Liver (tissue), 9 donors: Measurements from ENCODE around the gene CGNL1. TPM values are rescaled to one million over a fixed set of nuclear protein-coding genes. Genes with fewer than 3 reads are reported as not detected.

Source experiments
- DNase-seq: peaks from one replicate; pipeline ENCODE4 v3.0.0-alpha.2; 2017; ENCODE audit warnings: low spot score
- H3K27ac ChIP-seq, 2 donors: one replicate each; pipeline ENCODE4 v1.7.0; 2013; ENCODE audit warnings: inconsistent platforms in 2 of 2, low read length in 2 of 2, control low read depth in 1 of 2, low read depth in 1 of 2, mild to moderate bottlenecking in 1 of 2
- H3K27me3 ChIP-seq, 4 donors: one replicate each; pipeline versions ENCODE4 v1.6.1 to v1.7.0; 2013; ENCODE audit warnings: low read length in 3 of 4, inconsistent platforms in 1 of 4, mild to moderate bottlenecking in 1 of 4, moderate library complexity in 1 of 4; ENCODE audit not compliant: control insufficient read depth in 4 of 4, insufficient read depth in 4 of 4
- H3K36me3 ChIP-seq, 4 donors: one replicate each; pipeline versions ENCODE4 v1.6.1 to v1.7.0; 2013; ENCODE audit warnings: low read length in 3 of 4, mild to moderate bottlenecking in 3 of 4, low read depth in 1 of 4, moderate library complexity in 1 of 4; ENCODE audit not compliant: control insufficient read depth in 4 of 4, insufficient read depth in 3 of 4
- H3K4me1 ChIP-seq, 4 donors: one replicate each; pipeline versions ENCODE4 v1.6.1 to v1.7.0; 2013; ENCODE audit warnings: low read length in 3 of 4, mild to moderate bottlenecking in 3 of 4, moderate library complexity in 1 of 4; ENCODE audit not compliant: control insufficient read depth in 4 of 4, insufficient read depth in 4 of 4
- H3K4me3 ChIP-seq, 3 donors: one replicate each; pipeline versions ENCODE4 v1.6.1 to v1.7.0; 2013; ENCODE audit warnings: low read length in 3 of 3, control low read depth in 1 of 3, low read depth in 1 of 3, mild to moderate bottlenecking in 1 of 3
- H3K9ac ChIP-seq, 2 donors: one replicate each; pipeline ENCODE4 v1.7.0; 2013; ENCODE audit warnings: low read length in 2 of 2, mild to moderate bottlenecking in 2 of 2, moderate library complexity in 2 of 2, control low read depth in 1 of 2, low read depth in 1 of 2
- H3K9me3 ChIP-seq, 4 donors: one replicate each; pipeline versions ENCODE4 v1.6.1 to v1.7.0; 2013; ENCODE audit warnings: low read length in 3 of 4; ENCODE audit not compliant: control insufficient read depth in 4 of 4
- ATF3 ChIP-seq: IDR thresholded peaks from 2 replicates; pipeline ENCODE4 v1.6.1; 2016; ENCODE audit warnings: antibody characterized with exemption
- CTCF ChIP-seq: fragments of 150-350 bp; IDR thresholded peaks from 2 replicates; pipeline ENCODE4 v1.5.1; 2017; ENCODE audit warnings: improper control_type of control experiment, low read depth, low read length; ENCODE audit not compliant: missing input control
- EGR1 ChIP-seq, 2 donors: IDR thresholded peaks; 2 replicates each; pipeline ENCODE4 v1.6.1; 2016 to 2018; ENCODE audit warnings: antibody characterized with exemption in 2 of 2, low read depth in 2 of 2
- FOXA1 ChIP-seq: IDR thresholded peaks from 2 replicates; pipeline ENCODE4 v1.6.1; 2016; ENCODE audit warnings: antibody characterized with exemption
- FOXA2 ChIP-seq: IDR thresholded peaks from 2 replicates; pipeline ENCODE4 v1.6.1; 2016; ENCODE audit warnings: antibody characterized with exemption
- GABPA ChIP-seq, 2 donors: IDR thresholded peaks in 1 of 2; conservative IDR thresholded peaks in 1 of 2; 2 replicates each; pipeline ENCODE4 v1.6.1; 2016; ENCODE audit warnings: antibody characterized with exemption in 2 of 2, mild to moderate bottlenecking in 1 of 2, moderate library complexity in 1 of 2
- HNF4A ChIP-seq, 2 donors: conservative IDR thresholded peaks; 2 replicates each; pipeline ENCODE4 v1.6.1; 2016; ENCODE audit warnings: antibody characterized with exemption in 2 of 2, mild to moderate bottlenecking in 2 of 2
- HNF4G ChIP-seq: IDR thresholded peaks from 2 replicates; pipeline ENCODE4 v1.6.1; 2016; ENCODE audit warnings: antibody characterized with exemption
- JUND ChIP-seq, 2 donors: IDR thresholded peaks; 2 replicates each; pipeline ENCODE4 v1.6.1; 2016; ENCODE audit warnings: antibody characterized with exemption in 2 of 2
- MAX ChIP-seq: IDR thresholded peaks from 2 replicates; pipeline ENCODE4 v1.6.1; 2016; ENCODE audit warnings: antibody characterized with exemption
- NR2F2 ChIP-seq: IDR thresholded peaks from 2 replicates; pipeline ENCODE4 v1.6.1; 2016; ENCODE audit warnings: antibody characterized with exemption
- RAD21 ChIP-seq, 2 donors: IDR thresholded peaks; 2 replicates each; pipeline ENCODE4 v1.6.1; 2016; ENCODE audit warnings: antibody characterized with exemption in 2 of 2, mild to moderate bottlenecking in 2 of 2
- REST ChIP-seq: IDR thresholded peaks from 2 replicates; pipeline ENCODE4 v1.6.1; 2016; ENCODE audit warnings: antibody characterized with exemption, mild to moderate bottlenecking
- RXRA ChIP-seq, 2 donors: IDR thresholded peaks; 2 replicates each; pipeline ENCODE4 v1.6.1; 2017 to 2018; ENCODE audit warnings: antibody characterized with exemption in 2 of 2, mild to moderate bottlenecking in 1 of 2
- TAF1 ChIP-seq: conservative IDR thresholded peaks from 2 replicates; pipeline ENCODE4 v1.6.1; 2016; ENCODE audit warnings: antibody characterized with exemption, mild to moderate bottlenecking
- YY1 ChIP-seq: IDR thresholded peaks from 2 replicates; pipeline ENCODE4 v1.6.1; 2016; ENCODE audit warnings: antibody characterized with exemption, mild to moderate bottlenecking
- WGBS: extraction: QIAGEN DNeasy Blood & Tissue Kit; methylation state at CpG from one replicate; pipeline ENCODE4 v1.1.7; 2013; 5-methylcytosine and 5-hydroxymethylcytosine counted together
- polyA plus RNA-seq, 2 donors: library from polyadenylated mRNA; stranded (reverse) in 1 of 2; unstranded in 1 of 2; fragments of 200-250 nt in 1 of 2; fragments of >200 nt in 1 of 2; fragmentation: Nextera tagmentation in 1 of 2; extraction: Ambion mirVana in 1 of 2; gene quantifications; one replicate each; pipeline versions ENCODE4 v1.2.1 to v1.2.3, GENCODE V29; 2013 to 2015
- total RNA-seq, 2 donors: library from RNA; depleted of rRNA; stranded (reverse); fragments of >200 nt; gene quantifications; one replicate each; pipeline ENCODE4 v1.2.3, GENCODE V29; 2014
- donor health status: healthy.
- donor health status: healthy.
- donor health status: healthy.
- donor health status: healthy.
- donor health status: healthy.

Gene CGNL1
- total RNA-seq (10 to 100 TPM; 19.3 to 31.9 TPM), polyA plus RNA-seq (10 to 100 TPM; 12.0 to 12.9 TPM)

- TF ChIP-seq YY1 (no peak), HNF4A (conservative IDR thresholded peaks at IDR 0.05) (no peak), CTCF (peak; percentile 5), TAF1 (no peak)
- H3K36me3 ChIP-seq: no peaks in the 10 kb centered on the region
- H3K27me3 ChIP-seq: no peaks in the 10 kb centered on the region
- no peaks in the 10 kb centered on the region for H3K9me3 ChIP-seq
- H3K4me3 ChIP-seq: peak within 1 kb of the TSS; percentile 58 to 87 (median 79)
- peak within 1 kb of the TSS; percentile 87 to 97 for H3K27ac ChIP-seq
- DNase-seq: peak; percentile 59
- 19% methylated on average over 76 of the region's 76 CpGs for WGBS
- peaks cover 1 to 30% (median 24%) of the 10 kb centered on the region in 4 donors for H3K4me1 ChIP-seq
- H3K9ac ChIP-seq: peak within 1 kb of the TSS; percentile 72 to 75
These were observed at the start of gene CGNL1 for GRCh38 chr15:57375827-57376695. CGNL1 (plus strand) TSS chr15:57376505; CDS start chr15:57438000, 61,495 bp downstream.

- no peak for DNase-seq
- peaks cover 0 to 3% (median 0%) of the 10 kb centered on the region in 4 donors for H3K27me3 ChIP-seq
- 81% methylated on average over 11 of the region's 11 CpGs for WGBS
- H3K36me3 ChIP-seq: no peaks in the 10 kb centered on the region
- no peak overlapping the region for H3K27ac ChIP-seq
- no peaks in the 10 kb centered on the region for H3K9me3 ChIP-seq
- TF ChIP-seq FOXA1: no peak
- H3K4me1 ChIP-seq: no peaks in the 10 kb centered on the region
- no peak overlapping the region for H3K4me3 ChIP-seq
- no peak overlapping the region for H3K9ac ChIP-seq
These were observed 48.3 kb upstream of the CGNL1 start for GRCh38 chr15:57327985-57328471.

GRCh38 chr15:57328479-57328878 is 47.8 kb upstream of the CGNL1 start:
- no peak overlapping the region for H3K27ac ChIP-seq
- H3K9ac ChIP-seq: no peak overlapping the region
- TF ChIP-seq FOXA1 (no peak), GABPA (IDR thresholded peaks at IDR 0.05 in 1 of 2, conservative IDR thresholded peaks at IDR 0.05 in 1 of 2) (no peak), EGR1 (IDR thresholded peaks at IDR 0.05; ENCODE audit: low read depth in 2 of 2) (no peak), JUND (IDR thresholded peaks at IDR 0.05) (peak in 1 of 2 donors; percentile 8)
- no peak for DNase-seq
- H3K4me3 ChIP-seq: no peak overlapping the region
- H3K36me3 ChIP-seq: no peaks in the 10 kb centered on the region
- WGBS: 85% methylated on average over 8 of the region's 8 CpGs
- H3K4me1 ChIP-seq: no peaks in the 10 kb centered on the region
- no peaks in the 10 kb centered on the region for H3K9me3 ChIP-seq
- peaks cover 0 to 3% (median 0%) of the 10 kb centered on the region in 4 donors for H3K27me3 ChIP-seq

GRCh38 chr15:57328897-57329296 is 47.4 kb upstream of the CGNL1 start:
- Histone ChIP-seq H3K36me3 (no peaks in the 10 kb centered on the region), H3K4me3 (no peak overlapping the region), H3K9me3 (no peaks in the 10 kb centered on the region), H3K27me3 (peaks cover 0 to 3% (median 0%) of the 10 kb centered on the region in 4 donors), H3K9ac (no peak overlapping the region), H3K27ac (no peak overlapping the region), H3K4me1 (no peaks in the 10 kb centered on the region)
- 59% methylated on average over 5 of the region's 5 CpGs for WGBS
- no peak for DNase-seq
- TF ChIP-seq GABPA (IDR thresholded peaks at IDR 0.05 in 1 of 2, conservative IDR thresholded peaks at IDR 0.05 in 1 of 2) (no peak), FOXA2 (no peak), ATF3 (no peak), HNF4A (conservative IDR thresholded peaks at IDR 0.05) (no peak), MAX (no peak), FOXA1 (no peak), REST (no peak), RXRA (IDR thresholded peaks at IDR 0.05) (no peak), HNF4G (no peak), NR2F2 (no peak), RAD21 (IDR thresholded peaks at IDR 0.05) (no peak)
